Activated naive CD8-positive, alpha-beta T cell treated with anti-CD3 and anti-CD28 coated beads for 36 hours (primary cell): Measurements from ENCODE around the gene UBE2H. TPM values are rescaled to one million over a fixed set of nuclear protein-coding genes. Genes with fewer than 3 reads are reported as not detected.

ENCODE experiments used
- DNase-seq: peaks from one replicate; pipeline ENCODE4 v3.0.0; 2021
- H3K27ac Mint-ChIP-seq: one replicate; pipeline ENCODE4 v1.8.0; 2022; ENCODE audit warnings: mild to moderate bottlenecking, moderate library complexity, mixed read lengths
- H3K27me3 Mint-ChIP-seq: one replicate; pipeline ENCODE4 v1.8.0; 2022; ENCODE audit warnings: mild to moderate bottlenecking, mixed read lengths
- H3K36me3 Mint-ChIP-seq: one replicate; pipeline ENCODE4 v1.8.0; 2021; ENCODE audit warnings: mild to moderate bottlenecking, mixed read lengths
- H3K4me1 Mint-ChIP-seq: one replicate; pipeline ENCODE4 v1.8.0; 2021; ENCODE audit warnings: mixed read lengths
- H3K4me3 Mint-ChIP-seq: one replicate; pipeline ENCODE4 v1.8.0; 2022; ENCODE audit warnings: mild to moderate bottlenecking, moderate library complexity, mixed read lengths
- H3K9me3 Mint-ChIP-seq: one replicate; pipeline ENCODE4 v1.8.0; 2022; ENCODE audit warnings: mixed read lengths
- total RNA-seq, 2 experiments: library from RNA; stranded (reverse); gene quantifications; one replicate each; pipeline ENCODE4 v1.2.3, GENCODE V29; 2021

The UBE2H gene
- total RNA-seq, 2 experiments from 2014 or later: 15.7 to 16.9 TPM

DNA sequence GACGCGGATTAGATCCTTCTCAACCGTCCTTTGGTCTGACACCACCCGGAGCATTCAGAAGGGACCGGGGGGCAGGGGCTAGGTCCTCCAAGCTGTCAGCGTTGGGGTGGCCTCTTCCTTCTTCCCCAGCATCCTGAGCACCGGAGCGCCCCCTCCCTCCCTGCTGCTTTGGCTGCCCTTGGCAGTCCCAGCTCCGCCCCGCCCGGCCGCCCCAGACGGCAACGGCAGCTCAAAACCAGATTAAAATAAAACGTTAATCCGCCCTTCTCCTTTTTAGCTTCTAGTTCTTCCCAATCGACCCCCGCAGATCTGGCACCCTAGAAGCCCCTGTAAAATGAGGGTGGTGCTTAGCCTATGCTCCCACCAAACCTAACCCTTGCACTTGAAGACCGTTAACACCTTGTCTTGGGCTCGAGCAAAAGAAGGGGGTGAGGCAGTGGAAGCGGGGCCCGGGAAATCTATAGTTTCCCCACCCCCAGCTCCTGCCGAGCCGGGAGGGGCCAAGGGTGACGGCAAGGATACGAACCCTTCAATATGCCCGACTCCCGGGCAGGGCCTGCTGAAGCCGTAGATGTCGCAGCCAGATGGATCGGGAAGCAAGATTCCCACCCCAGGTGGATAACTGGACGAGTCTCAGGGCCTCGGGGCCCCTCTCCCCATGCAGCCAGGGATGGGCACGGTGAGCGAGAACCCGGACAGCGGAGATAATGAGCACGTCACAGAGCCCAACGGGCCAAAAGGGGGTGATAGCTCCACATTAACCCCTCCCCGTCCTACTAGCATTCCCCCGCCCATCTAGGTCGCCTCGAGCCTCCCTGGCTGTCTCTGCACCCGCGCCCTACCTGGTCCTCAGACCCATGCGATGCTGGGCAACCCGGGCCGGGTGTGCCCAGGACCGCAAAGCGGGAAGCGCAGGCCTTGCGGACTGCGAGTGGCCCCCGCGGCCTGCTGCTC lies 171.5 kb downstream of the UBE2H start:
- Mint-ChIP-seq H3K9me3 (no peaks in the 10 kb centered on the region), H3K36me3 (no peaks in the 10 kb centered on the region), H3K27me3 (peaks cover 79% of the 10 kb centered on the region), H3K27ac (no peak overlapping the region), H3K4me3 (peak overlapping the region; percentile 67), H3K4me1 (peaks cover 37% of the 10 kb centered on the region)
- DNase-seq: no peak

Other genes with a start within 250 kb of the UBE2H start
- gene ZC3HC1, start 98.4 kb upstream of the UBE2H start, total RNA-seq: 10 to 100 TPM; 27.6 to 27.9 TPM
- 10 to 100 TPM; 15.3 TPM for gene KLHDC10, start 117.6 kb upstream of the UBE2H start, total RNA-seq